Activated naive CD4-positive, alpha-beta T cell treated with Interleukin-2 at 50 U/mL for 16 hours (primary cell): ENCODE data around the gene IRAK3.

Source experiments
- DNase-seq: peaks from one replicate; pipeline ENCODE4 v3.0.0-alpha.2; 2020

Gene IRAK3

GRCh38 chr12:66188584-66189485 is at the start of gene IRAK3:
IRAK3 (plus strand) TSS chr12:66189214; CDS start chr12:66189300, 86 bp downstream.
- peak; percentile 24 for DNase-seq

- no peak for DNase-seq
Measured at GRCh38 chr12:66139328-66139727, 49.7 kb upstream of the IRAK3 start.

GRCh38 chr12:66140731-66141130 is 48.3 kb upstream of the IRAK3 start:
- no peak for DNase-seq

GRCh38 chr12:66141299-66141698 is 47.7 kb upstream of the IRAK3 start:
- DNase-seq: no peak

GRCh38 chr12:66142826-66143225 is 46.2 kb upstream of the IRAK3 start:
- no peak for DNase-seq

GRCh38 chr12:66143868-66144267 is 45.1 kb upstream of the IRAK3 start:
- no peak for DNase-seq

- DNase-seq: no peak
Measured at GRCh38 chr12:66144791-66145754, 43.9 kb upstream of the IRAK3 start.

- DNase-seq: no peak
Measured at GRCh38 chr12:66149702-66150398, 39.2 kb upstream of the IRAK3 start.

GRCh38 chr12:66152732-66153131 is 36.3 kb upstream of the IRAK3 start:
- no peak for DNase-seq

GRCh38 chr12:66154776-66155175 is 34.2 kb upstream of the IRAK3 start:
- DNase-seq: no peak

- DNase-seq: no peak
Measured at GRCh38 chr12:66156654-66157053, 32.4 kb upstream of the IRAK3 start.

GRCh38 chr12:66159123-66159522 is 29.9 kb upstream of the IRAK3 start:
- DNase-seq: no peak

GRCh38 chr12:66160704-66161103 is 28.3 kb upstream of the IRAK3 start:
- no peak for DNase-seq

GRCh38 chr12:66162701-66163100 is 26.3 kb upstream of the IRAK3 start:
- DNase-seq: no peak

- DNase-seq: no peak
Measured at GRCh38 chr12:66163289-66163688, 25.7 kb upstream of the IRAK3 start.

GRCh38 chr12:66164349-66164821 is 24.6 kb upstream of the IRAK3 start:
- DNase-seq: no peak

GRCh38 chr12:66165141-66165540 is 23.9 kb upstream of the IRAK3 start:
- DNase-seq: no peak

GRCh38 chr12:66166561-66166960 is 22.5 kb upstream of the IRAK3 start:
- DNase-seq: no peak

- no peak for DNase-seq
Measured at GRCh38 chr12:66168410-66168809, 20.6 kb upstream of the IRAK3 start.

GRCh38 chr12:66169221-66170170 is 19.5 kb upstream of the IRAK3 start, which contains the start of gene TMBIM4:
TMBIM4 (minus strand) TSS chr12:66169996; CDS start chr12:66169951, 45 bp downstream.
- peak; percentile 88 for DNase-seq

GRCh38 chr12:66170606-66171005 is 18.4 kb upstream of the IRAK3 start:
- DNase-seq: no peak
